SH-SY5Y (cell line): ENCODE measurements around the gene CROT.

Experiments used
- GATA2 ChIP-seq: IDR thresholded peaks from 2 replicates; pipeline ENCODE4 v1.6.1; 2011; ENCODE audit warnings: mild to moderate bottlenecking, low read depth, low read length
- GATA3 ChIP-seq: IDR thresholded peaks from 2 replicates; pipeline ENCODE4 v1.6.1; 2011; ENCODE audit warnings: low read depth, mild to moderate bottlenecking, low read length, moderate library complexity

DNA sequence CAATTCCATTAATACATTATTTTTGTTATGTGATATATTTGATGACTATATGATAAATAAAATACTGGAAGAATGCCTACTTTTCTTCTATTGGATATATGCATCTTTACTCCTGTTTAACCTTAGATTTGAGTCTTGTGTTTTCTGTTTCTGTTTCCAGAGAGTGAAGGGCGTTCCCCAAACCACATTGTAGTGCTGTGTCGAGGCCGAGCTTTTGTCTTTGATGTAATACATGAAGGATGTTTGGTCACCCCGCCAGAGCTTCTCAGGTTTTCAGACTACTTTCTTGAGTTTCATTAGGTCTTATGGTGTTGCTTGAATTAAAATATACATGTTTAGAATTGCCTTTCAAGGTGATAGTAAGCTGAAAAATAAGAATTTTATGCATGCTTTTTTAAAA lies 23.8 kb downstream of the CROT start:
- no peak for TF ChIP-seq GATA2
- no peak for TF ChIP-seq GATA3
